GM20000 (cell line): ENCODE results near the gene LHFPL4.
A peak's percentile ranks its signal among the peaks of the same experiment; 100 is the strongest.
"Not testable (repeated sequence)": the region's sequence is repeated elsewhere in the genome, so short reads cannot be mapped to it uniquely, and the experiment has no call there.

Experiments used
- DNase-seq: peaks from one replicate; pipeline ENCODE4 v3.0.0; 2012; ENCODE audit warnings: low spot score
- TF ChIP-seq, protein P1 (sequence below): IDR thresholded peaks from 2 replicates; pipeline ENCODE4 v1.5.1; 2012; ENCODE audit warnings: mild to moderate bottlenecking, control low read depth; ENCODE audit errors: extremely low read depth, missing control alignments

LHFPL4 gene

GRCh38 chr3:9553021-9553947, at the start of gene LHFPL4:
Gene LHFPL4, minus strand, starts transcription at chr3:9553822. Its CDS starts 1,143 bp downstream, at chr3:9552679.
- peak; percentile 55 for DNase-seq

DNA sequence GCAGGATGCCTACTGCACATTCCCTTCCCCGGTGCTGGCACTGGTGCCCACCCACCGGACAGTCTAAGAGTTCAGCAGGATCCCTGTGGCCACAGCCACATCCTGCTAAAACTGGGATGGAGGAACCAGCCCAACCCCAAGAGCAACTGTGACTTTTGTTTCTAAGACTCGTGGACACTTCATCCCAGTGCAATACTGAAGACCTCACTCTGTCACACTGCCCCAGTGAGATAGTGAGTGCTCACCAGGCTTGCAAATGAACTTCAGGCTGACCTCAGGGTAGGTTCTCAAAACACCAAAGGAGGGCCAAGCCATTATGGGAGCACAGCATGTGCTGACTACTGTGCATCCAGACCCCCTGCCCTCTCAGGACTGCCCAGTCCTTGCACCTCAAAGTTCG, 49.0 kb upstream of the LHFPL4 start:
- no peak for DNase-seq
- TF ChIP-seq, protein P1, sequence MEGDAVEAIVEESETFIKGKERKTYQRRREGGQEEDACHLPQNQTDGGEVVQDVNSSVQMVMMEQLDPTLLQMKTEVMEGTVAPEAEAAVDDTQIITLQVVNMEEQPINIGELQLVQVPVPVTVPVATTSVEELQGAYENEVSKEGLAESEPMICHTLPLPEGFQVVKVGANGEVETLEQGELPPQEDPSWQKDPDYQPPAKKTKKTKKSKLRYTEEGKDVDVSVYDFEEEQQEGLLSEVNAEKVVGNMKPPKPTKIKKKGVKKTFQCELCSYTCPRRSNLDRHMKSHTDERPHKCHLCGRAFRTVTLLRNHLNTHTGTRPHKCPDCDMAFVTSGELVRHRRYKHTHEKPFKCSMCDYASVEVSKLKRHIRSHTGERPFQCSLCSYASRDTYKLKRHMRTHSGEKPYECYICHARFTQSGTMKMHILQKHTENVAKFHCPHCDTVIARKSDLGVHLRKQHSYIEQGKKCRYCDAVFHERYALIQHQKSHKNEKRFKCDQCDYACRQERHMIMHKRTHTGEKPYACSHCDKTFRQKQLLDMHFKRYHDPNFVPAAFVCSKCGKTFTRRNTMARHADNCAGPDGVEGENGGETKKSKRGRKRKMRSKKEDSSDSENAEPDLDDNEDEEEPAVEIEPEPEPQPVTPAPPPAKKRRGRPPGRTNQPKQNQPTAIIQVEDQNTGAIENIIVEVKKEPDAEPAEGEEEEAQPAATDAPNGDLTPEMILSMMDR: no peak

More at GRCh38 chr3:9553021-9553947, at the start of gene LHFPL4:
- TF ChIP-seq, protein P1: no peak

- not testable (repeated sequence) for DNase-seq
Measured at GRCh38 chr3:9601006-9601581, 47.5 kb upstream of the LHFPL4 start.

GRCh38 chr3:9600597-9600996, 47.0 kb upstream of the LHFPL4 start:
- DNase-seq: no peak
- TF ChIP-seq, protein P1: no peak

GRCh38 chr3:9598783-9599387, 45.3 kb upstream of the LHFPL4 start:
- TF ChIP-seq, protein P1: no peak
- no peak for DNase-seq

- DNase-seq: no peak
- TF ChIP-seq, protein P1: no peak
Measured at GRCh38 chr3:9595877-9596276, 42.3 kb upstream of the LHFPL4 start.

DNA sequence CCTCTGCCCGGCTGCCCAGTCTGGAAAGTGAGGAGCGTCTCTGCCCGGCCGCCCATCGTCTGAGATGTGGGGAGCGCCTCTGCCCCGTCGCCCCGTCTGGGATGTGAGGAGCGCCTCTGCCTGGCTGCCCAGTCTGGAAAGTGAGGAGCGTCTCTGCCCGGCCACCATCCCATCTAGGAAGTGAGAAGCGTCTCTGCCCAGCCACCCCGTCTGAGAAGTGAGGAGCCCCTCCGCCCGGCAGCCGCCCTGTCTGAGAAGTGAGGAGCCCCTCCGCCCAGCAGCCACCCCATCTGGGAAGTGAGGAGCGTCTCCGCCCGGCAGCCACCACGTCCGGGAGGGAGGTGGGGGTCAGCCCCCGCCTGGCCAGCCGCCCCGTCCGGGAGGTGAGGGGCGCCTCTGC, 38.2 kb upstream of the LHFPL4 start:
- not testable (repeated sequence) for DNase-seq

GRCh38 chr3:9590282-9590791, 36.7 kb upstream of the LHFPL4 start:
- TF ChIP-seq, protein P1: no peak
- no peak for DNase-seq
